OCI-LY1 (cell line): Measurements from ENCODE around the gene GCG.

Source experiments
- H2AFZ ChIP-seq: fragments of 200-600 bp; sonication (generic), shearing (Covaris generic); 2 replicates; pipeline ENCODE4 v1.6.0; 2014; ENCODE audit warnings: antibody characterized with exemption, mild to moderate bottlenecking, low read length
- H3F3A ChIP-seq: fragments of 200-600 bp; sonication (generic), shearing (Covaris generic); 2 replicates; pipeline ENCODE4 v1.6.0; 2014; ENCODE audit warnings: mild to moderate bottlenecking, antibody characterized with exemption, low read length, moderate library complexity; ENCODE audit not compliant: insufficient read depth
- H3K27ac ChIP-seq: fragments of 200-600 bp; sonication (generic); 2 replicates; pipeline ENCODE4 v1.5.1; 2014; ENCODE audit warnings: low read length, mixed run types, mild to moderate bottlenecking, low read depth; ENCODE audit not compliant: poor library complexity, severe bottlenecking
- H3K27me3 ChIP-seq: fragments of 200-600 bp; sonication (generic); 2 replicates; pipeline ENCODE4 v1.6.0; 2014; ENCODE audit warnings: antibody characterized with exemption, mild to moderate bottlenecking, low read length, moderate library complexity; ENCODE audit not compliant: insufficient read depth
- H3K36me3 ChIP-seq: fragments of 200-600 bp; sonication (generic); 2 replicates; pipeline ENCODE4 v1.6.1; 2014; ENCODE audit warnings: mild to moderate bottlenecking, antibody characterized with exemption, low read length, moderate library complexity, mixed read lengths; ENCODE audit not compliant: insufficient read depth
- H3K4me1 ChIP-seq: fragments of 200-600 bp; sonication (generic); 2 replicates; pipeline ENCODE4 v1.5.1; 2014; ENCODE audit warnings: mild to moderate bottlenecking, low read length, moderate library complexity; ENCODE audit not compliant: insufficient read depth, severe bottlenecking
- H3K4me2 ChIP-seq: fragments of 200-600 bp; sonication (generic), shearing (Covaris generic); 2 replicates; pipeline ENCODE4 v1.6.1; 2014; ENCODE audit warnings: low read length
- H3K4me3 ChIP-seq: fragments of 200-600 bp; sonication (generic); 2 replicates; pipeline ENCODE4 v1.5.1; 2014; ENCODE audit warnings: low read length, low read depth, mild to moderate bottlenecking, mixed read lengths; ENCODE audit not compliant: poor library complexity, severe bottlenecking
- H3K79me2 ChIP-seq: fragments of 200-600 bp; shearing (Covaris generic); 2 replicates; pipeline ENCODE4 v1.6.1; 2016; ENCODE audit warnings: mixed run types, low read length, mixed read lengths; ENCODE audit not compliant: insufficient read depth
- H3K9ac ChIP-seq: fragments of 200-600 bp; sonication (generic), shearing (Covaris generic); 2 replicates; pipeline ENCODE4 v1.6.1; 2014; ENCODE audit warnings: mild to moderate bottlenecking, low read length, mixed read lengths
- H3K9me2 ChIP-seq: fragments of 200-600 bp; sonication (generic), shearing (Covaris generic); 2 replicates; pipeline ENCODE4 v1.6.1; 2014; ENCODE audit warnings: low read depth, mild to moderate bottlenecking, low read length, mixed read lengths
- H3K9me3 ChIP-seq: fragments of 200-600 bp; shearing (Covaris generic); 2 replicates; pipeline ENCODE4 v1.6.1; 2014; ENCODE audit warnings: low read length, mixed read lengths
- H4K20me1 ChIP-seq: fragments of 200-600 bp; sonication (generic), shearing (Covaris generic); 2 replicates; pipeline ENCODE4 v1.6.0; 2016; ENCODE audit warnings: mild to moderate bottlenecking, low read length; ENCODE audit not compliant: insufficient read depth
- EZH2 ChIP-seq: fragments of 200-600 bp; sonication (generic), shearing (Covaris generic); IDR thresholded peaks from 2 replicates; pipeline ENCODE4 v1.8.0; 2017; ENCODE audit warnings: borderline replicate concordance, mixed run types, mild to moderate bottlenecking, antibody characterized with exemption, low read length, moderate library complexity, mixed read lengths
- TF ChIP-seq, protein P1 (sequence below): fragments of 200-600 bp; sonication (generic), shearing (Covaris generic); IDR thresholded peaks from 2 replicates; pipeline ENCODE4 v1.5.1; 2017; ENCODE audit warnings: mild to moderate bottlenecking, antibody characterized with exemption, low read length, moderate library complexity, mixed read lengths

Gene GCG

DNA sequence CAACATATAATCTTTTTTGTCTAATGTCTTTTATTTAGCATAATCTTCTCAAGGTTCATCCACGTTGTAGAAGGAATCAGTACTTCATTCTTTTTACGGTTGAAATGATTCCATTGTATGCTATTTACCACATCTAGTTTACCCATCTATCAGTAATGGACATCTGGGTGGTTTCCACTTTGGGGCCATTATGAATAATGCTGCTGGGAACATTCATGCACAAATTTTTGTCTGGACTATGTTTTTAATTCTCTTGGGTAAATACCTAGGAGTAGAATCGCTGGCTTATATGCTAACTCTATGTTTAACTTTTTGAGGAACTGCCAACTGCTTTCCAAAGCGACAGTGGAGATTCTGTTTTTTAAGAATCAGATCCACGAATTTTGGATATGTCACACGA, 7.4 kb upstream of the GCG start:
- no peaks in the 10 kb centered on the region for H3K9me3 ChIP-seq
- H3K9me2 ChIP-seq = no peaks in the 10 kb centered on the region
- H3K9ac ChIP-seq = no peak overlapping the region
- TF ChIP-seq, protein P1, sequence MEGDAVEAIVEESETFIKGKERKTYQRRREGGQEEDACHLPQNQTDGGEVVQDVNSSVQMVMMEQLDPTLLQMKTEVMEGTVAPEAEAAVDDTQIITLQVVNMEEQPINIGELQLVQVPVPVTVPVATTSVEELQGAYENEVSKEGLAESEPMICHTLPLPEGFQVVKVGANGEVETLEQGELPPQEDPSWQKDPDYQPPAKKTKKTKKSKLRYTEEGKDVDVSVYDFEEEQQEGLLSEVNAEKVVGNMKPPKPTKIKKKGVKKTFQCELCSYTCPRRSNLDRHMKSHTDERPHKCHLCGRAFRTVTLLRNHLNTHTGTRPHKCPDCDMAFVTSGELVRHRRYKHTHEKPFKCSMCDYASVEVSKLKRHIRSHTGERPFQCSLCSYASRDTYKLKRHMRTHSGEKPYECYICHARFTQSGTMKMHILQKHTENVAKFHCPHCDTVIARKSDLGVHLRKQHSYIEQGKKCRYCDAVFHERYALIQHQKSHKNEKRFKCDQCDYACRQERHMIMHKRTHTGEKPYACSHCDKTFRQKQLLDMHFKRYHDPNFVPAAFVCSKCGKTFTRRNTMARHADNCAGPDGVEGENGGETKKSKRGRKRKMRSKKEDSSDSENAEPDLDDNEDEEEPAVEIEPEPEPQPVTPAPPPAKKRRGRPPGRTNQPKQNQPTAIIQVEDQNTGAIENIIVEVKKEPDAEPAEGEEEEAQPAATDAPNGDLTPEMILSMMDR = no peak
- TF ChIP-seq EZH2 = no peak
- H4K20me1 ChIP-seq = no peaks in the 10 kb centered on the region
- no peak overlapping the region for H2AFZ ChIP-seq
- H3K36me3 ChIP-seq = no peaks in the 10 kb centered on the region
- H3K27me3 ChIP-seq = no peaks in the 10 kb centered on the region
- no peak overlapping the region for H3K27ac ChIP-seq
- no peaks in the 10 kb centered on the region for H3K79me2 ChIP-seq
- no peak overlapping the region for H3K4me3 ChIP-seq
- no peak overlapping the region for H3K4me2 ChIP-seq
- no peaks in the 10 kb centered on the region for H3F3A ChIP-seq
- H3K4me1 ChIP-seq = no peaks in the 10 kb centered on the region

DNA sequence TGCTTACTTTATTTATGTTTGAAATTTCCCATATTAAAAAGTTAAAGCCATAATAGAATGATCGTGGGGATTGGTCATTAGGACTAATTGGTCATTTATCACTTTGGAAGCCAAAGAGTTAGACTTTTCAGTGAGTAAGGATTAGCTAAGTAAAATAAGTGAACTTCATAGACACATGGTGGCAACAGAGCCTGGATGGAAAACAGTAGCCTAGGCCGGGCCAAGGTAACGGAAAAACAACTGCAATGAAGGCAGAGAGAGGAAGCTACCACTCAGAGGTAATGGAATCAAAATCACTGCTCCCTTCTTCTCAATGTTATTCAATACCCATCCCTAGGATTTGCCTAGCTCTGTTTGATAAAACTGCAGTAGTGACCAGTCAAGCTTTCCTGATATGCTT, 4.1 kb upstream of the GCG start:
- TF ChIP-seq, protein P1 = no peak
- TF ChIP-seq EZH2 = no peak
- Histone ChIP-seq H3K27me3 (no peaks in the 10 kb centered on the region), H2AFZ (no peak overlapping the region), H3K4me2 (no peak overlapping the region), H3K36me3 (no peaks in the 10 kb centered on the region), H3K79me2 (no peaks in the 10 kb centered on the region), H4K20me1 (no peaks in the 10 kb centered on the region), H3K9me2 (no peaks in the 10 kb centered on the region), H3K9me3 (no peaks in the 10 kb centered on the region), H3K9ac (no peak overlapping the region), H3K4me3 (no peak overlapping the region), H3K4me1 (no peaks in the 10 kb centered on the region), H3F3A (no peaks in the 10 kb centered on the region), H3K27ac (no peak overlapping the region)

DNA sequence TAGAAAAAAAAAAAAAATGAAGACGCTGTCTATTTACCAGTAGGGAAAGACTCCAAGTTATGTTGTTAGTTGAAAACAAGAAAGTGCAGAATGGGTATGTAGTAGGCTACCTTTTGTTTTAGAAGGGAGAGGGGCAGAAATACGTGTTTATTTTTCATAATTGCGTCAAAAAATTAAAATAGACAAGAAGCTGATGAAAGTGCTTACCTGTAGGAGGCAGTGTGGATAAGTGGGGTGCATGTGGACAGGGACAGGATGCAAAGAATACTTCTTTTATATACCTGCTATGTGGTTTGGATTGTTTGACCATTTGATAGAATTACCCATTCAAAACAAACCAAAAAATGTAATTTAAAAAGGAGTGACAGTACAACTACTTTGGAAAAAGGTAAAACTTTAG, 3.0 kb upstream of the GCG start:
- Histone ChIP-seq H3K79me2 (no peaks in the 10 kb centered on the region), H4K20me1 (no peaks in the 10 kb centered on the region), H3K9me2 (no peaks in the 10 kb centered on the region), H3K4me2 (no peak overlapping the region), H2AFZ (no peak overlapping the region), H3K27ac (no peak overlapping the region), H3K4me3 (no peak overlapping the region), H3K9me3 (no peaks in the 10 kb centered on the region), H3K4me1 (no peaks in the 10 kb centered on the region), H3F3A (no peaks in the 10 kb centered on the region), H3K27me3 (no peaks in the 10 kb centered on the region), H3K9ac (no peak overlapping the region), H3K36me3 (no peaks in the 10 kb centered on the region)
- TF ChIP-seq EZH2 = no peak
- TF ChIP-seq, protein P1 = peak; percentile 41; the same call in 1 of the 2 replicates
